Lower leg skin (tissue), 4 donors: ENCODE data around the gene PPIP5K1. TPM values are rescaled to one million over a fixed set of nuclear protein-coding genes. Genes with fewer than 3 reads are reported as not detected.
"Not testable (repeated sequence)": the region's sequence is repeated elsewhere in the genome, so short reads cannot be mapped to it uniquely, and the experiment has no call there.

ENCODE experiments used
- DNase-seq, 2 donors: peaks; one replicate each; pipeline ENCODE4 v3.0.0-alpha.2; 2019; ENCODE audit warnings: low spot score in 2 of 2
- H3K4me3 ChIP-seq: fragments of 200-600 bp; sonication (generic); 2 replicates; pipeline ENCODE4 v1.5.1; 2017; ENCODE audit warnings: mild to moderate bottlenecking, low read depth; ENCODE audit not compliant: poor library complexity, severe bottlenecking
- CTCF ChIP-seq, 3 donors: fragments of 450-650 bp; IDR thresholded peaks; one replicate each; pipeline ENCODE4 v1.5.1; 2016; ENCODE audit warnings: antibody characterized with exemption in 3 of 3, mild to moderate bottlenecking in 3 of 3, moderate library complexity in 2 of 3
- POLR2A ChIP-seq, 2 donors: fragments of 450-650 bp; IDR thresholded peaks; one replicate each; pipeline ENCODE4 v1.6.1; 2016 to 2017; ENCODE audit warnings: antibody characterized with exemption in 2 of 2, mild to moderate bottlenecking in 1 of 2, moderate library complexity in 1 of 2
- WGBS, 2 donors: methylation state at CpG; one replicate each; pipeline ENCODE4 v1.1.5; 2018; 5-methylcytosine and 5-hydroxymethylcytosine counted together
- intact Hi-C: fragments of 100-400 bp; cut with DNase I; formaldehyde crosslinking; loops from one replicate; pipeline ENCODE4 v1.15.0; 2023; ENCODE audit warnings: low total_unique reads
- total RNA-seq, 4 donors: library from RNA; depleted of rRNA; stranded (reverse); fragments of >200 nt; gene quantifications; one replicate each; pipeline ENCODE4 v1.1.0, GENCODE V29; 2016

The PPIP5K1 gene
- total RNA-seq: 100 to 1,000 TPM in 1 of 4 donors, 10 to 100 TPM in 3; 15.8 to 115 (median 20.3) TPM

- H3K4me3 ChIP-seq, DNase-seq, intact Hi-C loops: not testable (repeated sequence)
- no CpG with 5 or more reads among the region's 54 CpGs for WGBS, 2 donors
Observed at GRCh38 chr15:43589778-43590466, at the start of gene PPIP5K1. PPIP5K1 (minus strand) TSS chr15:43590208; CDS start chr15:43584504, 5,704 bp downstream.

DNA sequence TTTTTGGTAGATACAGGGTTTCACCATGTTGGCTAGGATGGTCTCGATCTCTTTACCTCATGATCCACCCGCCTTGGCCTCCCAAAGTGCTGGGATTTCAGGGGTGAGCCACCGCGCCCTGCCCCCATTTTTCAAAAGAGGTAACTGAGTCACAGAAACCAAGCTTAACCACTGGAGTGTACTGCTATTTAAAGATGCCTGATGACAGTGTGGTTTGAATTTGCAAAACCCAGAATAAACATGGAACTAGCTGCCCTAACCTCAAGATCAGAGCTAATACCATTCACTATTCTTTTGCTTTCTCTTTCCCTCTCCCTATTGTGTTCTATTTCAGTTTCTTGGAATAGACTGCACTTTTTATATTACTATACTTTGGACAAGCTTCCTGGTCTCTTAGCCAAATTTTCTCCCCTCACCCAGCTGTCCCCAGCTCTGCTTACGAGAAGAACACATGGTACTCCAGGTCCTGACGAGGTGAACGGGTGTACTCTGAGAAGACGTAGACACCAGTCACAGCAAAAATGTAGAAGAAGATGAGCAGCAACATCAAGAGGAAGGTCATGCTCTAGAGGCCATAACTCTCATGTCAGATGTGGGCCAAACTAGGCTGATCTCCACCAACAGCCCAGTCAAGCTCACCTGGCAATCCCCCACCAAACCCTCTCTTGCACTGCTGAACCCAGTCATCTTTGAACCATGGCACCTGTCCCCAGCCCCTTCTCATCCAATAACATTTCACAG is 48.6 kb upstream of the PPIP5K1 start:
- WGBS, 2 donors: 93 to 94% methylated on average over 8 of the region's 8 CpGs
- intact Hi-C loops, DNase-seq, H3K4me3 ChIP-seq: not testable (repeated sequence)

- intact Hi-C loops, H3K4me3 ChIP-seq, DNase-seq: not testable (repeated sequence)
Observed at GRCh38 chr15:43626937-43627336, 36.9 kb upstream of the PPIP5K1 start.

GRCh38 chr15:43625106-43625505 is 35.1 kb upstream of the PPIP5K1 start:
- 22 to 24% methylated on average over 5 of the region's 5 CpGs for WGBS, 2 donors
- DNase-seq: no peak
- no peak for TF ChIP-seq CTCF (IDR thresholded peaks at IDR 0.05)
- no peak for TF ChIP-seq POLR2A (IDR thresholded peaks at IDR 0.05)
- no peak overlapping the region for H3K4me3 ChIP-seq
- intact Hi-C loops: no loop called here

GRCh38 chr15:43622068-43622799 is 32.2 kb upstream of the PPIP5K1 start:
- H3K4me3 ChIP-seq, intact Hi-C loops: not testable (repeated sequence)
- WGBS, 2 donors: 60 to 64% methylated on average over 6 of the region's 7 CpGs

DNA sequence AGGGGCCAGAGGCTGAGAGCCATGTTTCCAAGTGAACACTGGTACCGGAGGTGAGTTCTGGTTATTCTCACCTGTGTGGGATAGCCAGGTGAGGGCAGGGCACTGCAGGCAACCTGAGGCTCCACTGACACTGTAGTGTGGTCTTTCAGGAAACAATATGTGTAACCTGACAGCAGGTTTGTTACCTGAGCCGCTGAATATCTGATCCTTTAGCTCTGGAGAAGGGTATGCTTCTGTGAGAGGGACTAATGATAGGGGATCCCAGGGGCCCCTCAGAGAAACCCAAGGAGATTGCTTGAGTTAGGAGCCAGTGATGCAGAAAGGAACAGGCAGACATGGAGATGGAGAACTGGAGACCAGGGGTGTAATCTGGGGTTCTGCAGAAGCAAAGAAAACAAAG is 28.7 kb upstream of the PPIP5K1 start, which contains the start of gene STRC:
Gene STRC, minus strand, starts transcription at position 101 of the 400 bp plus-strand sequence. Its CDS starts 78 bp downstream, at position 23.
- WGBS, 2 donors: no CpG with 5 or more reads among the region's 2 CpGs

More at GRCh38 chr15:43622068-43622799, 32.2 kb upstream of the PPIP5K1 start:
- not testable (repeated sequence) for DNase-seq

DNA sequence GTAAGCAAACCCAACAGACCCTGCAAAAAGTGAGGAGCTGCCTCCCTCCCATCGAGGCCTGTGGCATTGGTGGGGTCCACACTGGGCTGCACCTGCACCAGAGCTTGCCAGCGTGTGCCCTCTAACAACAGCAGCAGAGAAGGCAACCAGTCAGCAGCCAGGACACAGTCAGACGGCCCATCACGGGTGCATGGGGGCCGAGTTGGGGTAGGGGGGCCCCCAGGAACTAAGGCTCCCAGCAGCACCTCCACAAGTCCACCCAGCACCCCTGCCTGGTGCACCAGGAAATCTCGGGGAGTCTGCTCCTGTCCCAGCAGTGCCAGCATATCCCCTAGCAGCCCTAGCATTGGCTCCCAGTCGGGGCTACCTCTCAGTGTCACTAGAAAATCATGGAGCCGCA is 27.7 kb upstream of the PPIP5K1 start:
- WGBS, 2 donors: 60% methylated on average over 1 of the region's 8 CpGs; no CpG with 5 or more reads in 1 of the 2 donors
- H3K4me3 ChIP-seq, intact Hi-C loops, DNase-seq: not testable (repeated sequence)

More for the DNA sequence above, 28.7 kb upstream of the PPIP5K1 start, which contains the start of gene STRC:
- intact Hi-C loops, H3K4me3 ChIP-seq, DNase-seq: not testable (repeated sequence)

DNA sequence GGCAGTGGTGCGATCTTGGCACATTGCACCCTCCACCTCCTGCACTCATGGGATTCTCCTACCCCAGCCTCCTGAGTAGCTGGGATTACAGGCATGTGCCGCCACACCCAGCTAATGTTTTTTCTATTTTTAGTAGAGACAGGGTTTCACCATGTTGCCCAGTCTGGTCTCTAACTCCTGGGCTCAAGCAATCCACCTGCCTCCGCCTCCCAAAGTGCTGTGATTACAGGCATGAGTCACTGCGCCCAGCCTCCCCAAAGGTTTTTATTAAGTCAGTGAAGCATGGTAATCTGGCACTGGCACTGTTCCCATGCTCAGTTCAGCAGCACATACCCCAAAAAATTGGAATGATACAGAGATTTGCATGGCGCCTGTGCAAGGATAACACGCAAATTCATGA is 12.2 kb upstream of the PPIP5K1 start:
- H3K4me3 ChIP-seq, intact Hi-C loops, DNase-seq: not testable (repeated sequence)
- WGBS, 2 donors: 56 to 61% methylated on average over 6 of the region's 6 CpGs

DNA sequence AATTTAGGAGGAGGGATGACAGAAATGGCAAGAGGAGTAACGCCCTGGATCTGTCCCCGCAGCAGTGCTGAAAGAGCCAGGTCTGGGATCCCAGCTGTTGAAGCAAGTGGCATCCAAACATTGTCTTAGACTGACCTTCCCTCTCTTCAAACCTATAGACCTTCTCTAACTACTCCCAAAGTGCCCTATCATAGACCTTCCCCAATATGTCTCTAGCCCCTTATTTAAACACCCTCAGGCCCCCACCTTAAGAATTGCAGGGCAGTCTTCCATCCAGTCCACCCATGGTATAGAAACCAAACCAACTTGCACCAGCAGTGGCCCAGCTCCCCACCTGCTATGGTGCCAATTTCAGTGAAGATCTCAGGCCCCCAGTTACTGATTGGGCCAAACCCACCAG is 10.2 kb upstream of the PPIP5K1 start:
- DNase-seq, H3K4me3 ChIP-seq, intact Hi-C loops: not testable (repeated sequence)
- WGBS, 2 donors: no CpG with 5 or more reads among the region's 2 CpGs

DNA sequence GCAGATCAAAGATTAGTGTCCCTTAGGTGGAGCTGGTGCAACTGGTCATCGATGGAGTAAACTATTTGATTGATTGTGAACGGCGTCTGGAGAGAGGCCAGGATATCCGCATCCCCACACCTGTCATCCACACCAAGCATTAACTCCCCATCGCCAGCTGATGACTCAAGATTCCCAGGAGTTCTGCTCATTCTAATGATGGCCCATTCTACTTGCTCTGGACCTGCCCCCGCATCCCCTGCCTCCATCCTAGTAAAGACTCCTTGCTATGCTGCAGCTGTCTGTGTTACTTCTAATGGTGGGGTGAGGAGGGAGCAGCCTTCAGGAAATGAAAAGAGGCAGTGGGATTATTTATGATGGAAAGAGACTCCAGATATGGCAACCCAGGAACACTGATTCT is 9.1 kb upstream of the PPIP5K1 start:
- WGBS, 2 donors: 84 to 88% methylated on average over 6 of the region's 6 CpGs
- DNase-seq, H3K4me3 ChIP-seq, intact Hi-C loops: not testable (repeated sequence)

DNA sequence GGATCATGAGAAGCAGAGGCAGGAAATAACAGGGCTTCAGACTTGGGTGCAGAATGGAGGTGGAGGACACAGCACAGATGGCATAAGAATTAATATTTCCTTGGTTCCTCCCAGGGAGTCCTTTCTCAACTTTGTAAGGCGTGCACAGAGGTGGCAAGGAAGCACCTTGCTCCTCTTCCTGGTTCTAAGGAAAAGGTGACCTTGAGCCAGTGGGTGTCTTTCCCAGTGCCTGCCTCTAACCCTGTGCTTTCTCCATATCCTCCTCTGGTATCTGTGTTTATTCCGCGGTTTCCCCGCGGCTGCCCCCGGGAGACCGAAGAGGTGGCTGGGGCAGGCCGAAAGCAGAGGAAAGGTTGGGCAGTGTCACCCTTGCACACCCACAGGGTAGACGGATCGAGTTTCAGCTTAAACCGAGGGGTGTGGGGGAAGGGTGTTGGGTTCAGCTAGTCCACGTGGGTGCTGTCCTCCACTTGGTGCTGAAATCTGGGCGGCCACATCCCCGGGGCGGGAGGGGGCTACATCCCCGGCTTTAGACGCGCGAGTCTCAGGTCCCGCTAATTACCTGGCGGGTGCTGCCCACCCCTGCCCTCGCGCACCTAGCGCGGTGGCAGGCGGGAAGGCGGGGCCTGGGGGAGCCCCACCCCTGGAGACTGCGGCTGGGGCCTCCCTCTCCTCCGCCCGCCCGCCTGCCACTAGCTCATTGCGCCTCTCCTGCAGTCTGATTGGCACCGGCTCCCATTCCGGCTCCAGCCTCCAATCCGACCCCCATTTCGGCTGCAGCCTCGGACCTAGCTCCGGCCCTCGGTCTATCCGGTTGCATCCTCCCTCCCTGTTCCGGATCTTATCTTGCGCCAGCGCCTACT is 3.6 kb upstream of the PPIP5K1 start, which contains the start of gene CKMT1B:
Gene CKMT1B, plus strand, starts transcription at position 700 of the 863 bp plus-strand sequence. CDS start 192 bp downstream, outside the sequence.
- H3K4me3 ChIP-seq, DNase-seq, intact Hi-C loops: not testable (repeated sequence)
- no CpG with 5 or more reads among the region's 43 CpGs for WGBS, 2 donors

DNA sequence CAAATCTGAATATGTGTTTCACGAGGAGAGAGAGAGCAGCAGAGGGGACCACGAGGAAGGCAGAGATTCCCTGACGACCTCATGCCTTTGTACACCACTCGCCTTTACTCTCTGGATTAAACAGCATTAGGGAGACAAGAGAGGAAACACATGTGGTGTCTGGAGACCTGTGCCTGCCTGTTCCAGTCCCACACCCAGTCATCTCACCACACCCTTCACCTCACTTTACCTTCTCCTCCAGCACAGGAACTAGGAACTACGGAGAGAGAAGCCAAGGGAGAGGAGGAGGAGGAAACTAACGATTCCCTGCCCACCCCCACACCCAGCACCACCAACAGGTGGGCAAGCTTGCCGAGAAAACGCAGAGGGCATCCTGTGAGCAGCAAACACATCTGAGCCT is 2.8 kb upstream of the PPIP5K1 start:
- intact Hi-C loops, H3K4me3 ChIP-seq, DNase-seq: not testable (repeated sequence)
- 8 to 10% methylated on average over 4 of the region's 8 CpGs for WGBS, 2 donors
